ENCODE measurements around the gene TEX19.

Gene TEX19

DNA sequence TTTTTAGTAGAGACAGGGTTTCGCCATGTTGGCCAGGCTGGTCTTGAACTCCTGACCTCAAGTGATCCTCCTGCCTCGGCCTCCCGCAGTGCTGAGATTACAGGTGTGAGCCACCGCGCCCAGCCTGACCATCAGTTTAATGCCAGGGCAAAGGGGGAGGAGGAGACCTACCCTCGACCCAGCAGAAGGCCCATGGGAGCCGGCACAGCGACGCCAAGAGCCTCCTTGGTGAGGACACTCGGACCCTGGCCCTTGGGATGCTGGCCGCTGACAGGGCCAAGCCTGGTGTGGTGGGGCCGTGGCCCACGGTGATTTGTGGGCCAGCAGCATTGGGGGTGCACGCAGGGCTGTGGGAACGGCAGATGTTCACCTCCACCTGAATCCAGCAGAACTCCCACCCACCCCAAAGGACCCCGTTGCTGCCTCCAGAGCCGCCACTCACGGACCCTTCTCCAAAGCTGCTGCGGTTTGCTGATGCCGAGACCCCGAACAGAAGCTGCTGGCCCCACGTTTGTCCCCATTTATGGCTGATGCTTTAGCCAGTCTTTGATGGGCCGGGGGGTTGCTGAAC is 32.5 kb downstream of the TEX19 start:
- TF ChIP-seq, protein P1, sequence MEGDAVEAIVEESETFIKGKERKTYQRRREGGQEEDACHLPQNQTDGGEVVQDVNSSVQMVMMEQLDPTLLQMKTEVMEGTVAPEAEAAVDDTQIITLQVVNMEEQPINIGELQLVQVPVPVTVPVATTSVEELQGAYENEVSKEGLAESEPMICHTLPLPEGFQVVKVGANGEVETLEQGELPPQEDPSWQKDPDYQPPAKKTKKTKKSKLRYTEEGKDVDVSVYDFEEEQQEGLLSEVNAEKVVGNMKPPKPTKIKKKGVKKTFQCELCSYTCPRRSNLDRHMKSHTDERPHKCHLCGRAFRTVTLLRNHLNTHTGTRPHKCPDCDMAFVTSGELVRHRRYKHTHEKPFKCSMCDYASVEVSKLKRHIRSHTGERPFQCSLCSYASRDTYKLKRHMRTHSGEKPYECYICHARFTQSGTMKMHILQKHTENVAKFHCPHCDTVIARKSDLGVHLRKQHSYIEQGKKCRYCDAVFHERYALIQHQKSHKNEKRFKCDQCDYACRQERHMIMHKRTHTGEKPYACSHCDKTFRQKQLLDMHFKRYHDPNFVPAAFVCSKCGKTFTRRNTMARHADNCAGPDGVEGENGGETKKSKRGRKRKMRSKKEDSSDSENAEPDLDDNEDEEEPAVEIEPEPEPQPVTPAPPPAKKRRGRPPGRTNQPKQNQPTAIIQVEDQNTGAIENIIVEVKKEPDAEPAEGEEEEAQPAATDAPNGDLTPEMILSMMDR (IDR thresholded peaks at IDR 0.05; ENCODE audit: extremely low read depth, missing control alignments) = no peak

DNA sequence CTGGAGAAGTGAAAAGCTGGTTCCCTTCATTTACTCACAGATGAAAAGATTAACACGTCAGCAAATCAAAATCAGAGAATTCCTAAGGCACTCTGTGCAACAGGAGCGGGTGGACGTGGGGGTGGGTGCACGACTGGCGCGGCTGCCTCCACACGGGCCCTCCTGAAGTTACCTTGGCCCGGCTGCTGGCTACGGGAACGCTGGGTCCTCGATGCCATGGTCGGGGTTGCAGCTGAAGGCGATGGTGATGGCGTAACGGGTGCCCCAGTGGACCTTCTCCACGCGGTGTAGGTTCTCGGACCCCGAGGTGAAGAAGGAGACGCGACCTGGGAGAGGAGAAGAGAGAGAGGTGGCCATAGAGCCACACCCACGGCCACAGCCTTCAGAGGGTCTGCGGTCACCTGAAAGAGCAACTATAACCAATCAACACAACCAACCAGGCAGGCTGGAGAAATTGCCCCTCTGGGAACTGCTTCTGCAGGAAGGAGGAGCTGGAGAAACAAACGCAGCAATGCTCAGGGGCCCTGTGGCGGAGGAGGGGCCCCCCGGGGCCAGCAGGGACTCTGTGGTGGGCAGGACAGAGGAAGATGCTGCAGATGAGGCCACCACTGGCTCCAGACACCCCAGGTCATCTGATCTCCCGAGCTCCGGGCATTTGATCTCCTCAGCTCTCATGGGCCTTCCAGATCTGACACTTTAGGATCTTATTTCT is 33.3 kb downstream of the TEX19 start:
- no peak for DNase-seq (ENCODE audit: low spot score)
- TF ChIP-seq, protein P1 (IDR thresholded peaks at IDR 0.05; ENCODE audit: extremely low read depth, missing control alignments) = no peak

More for the DNA sequence above, 32.5 kb downstream of the TEX19 start:
- no peak for DNase-seq (ENCODE audit: low spot score)

DNA sequence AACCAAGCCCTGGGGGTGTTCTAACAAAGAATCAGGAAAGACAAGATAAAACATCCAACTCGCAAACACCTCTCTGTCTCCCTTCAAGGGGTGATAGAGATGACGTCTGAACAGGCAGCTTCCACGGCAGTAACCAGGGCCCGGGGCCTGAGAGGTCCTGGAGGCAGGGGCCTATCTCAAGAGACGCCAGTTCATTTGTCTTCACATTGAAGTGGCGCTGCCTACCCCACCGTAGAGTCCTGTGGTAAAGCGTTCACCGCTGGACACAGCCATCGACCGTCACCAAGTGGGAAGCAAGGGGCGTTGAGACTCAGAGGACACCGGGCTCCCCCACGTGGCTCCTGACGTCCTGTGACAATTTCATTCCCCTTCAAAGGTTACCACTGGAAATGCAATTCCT is 33.9 kb downstream of the TEX19 start:
- TF ChIP-seq, protein P1 (IDR thresholded peaks at IDR 0.05; ENCODE audit: extremely low read depth, missing control alignments) = no peak

DNA sequence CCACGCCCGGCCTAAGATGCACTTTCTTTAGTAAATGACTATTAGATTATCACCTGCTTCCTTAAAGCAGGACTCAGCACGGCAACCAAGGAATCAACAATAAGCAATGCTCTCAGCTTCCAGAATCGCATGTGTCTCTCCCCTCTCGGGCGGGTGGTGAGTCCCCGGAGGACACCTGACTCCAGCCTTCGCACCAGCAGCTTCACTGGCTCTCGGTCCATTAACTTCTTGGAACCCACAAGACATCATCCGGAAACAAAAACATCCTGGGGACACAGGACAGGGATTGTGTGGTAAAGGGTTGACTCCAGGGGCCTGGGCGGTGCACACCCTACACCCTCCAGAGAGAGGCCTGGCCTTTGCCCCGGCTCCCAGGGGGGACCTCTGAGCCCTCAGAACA is 35.2 kb downstream of the TEX19 start:
- no peak for DNase-seq (ENCODE audit: low spot score)

More for the DNA sequence above, 33.9 kb downstream of the TEX19 start:
- DNase-seq (ENCODE audit: low spot score) = no peak

DNA sequence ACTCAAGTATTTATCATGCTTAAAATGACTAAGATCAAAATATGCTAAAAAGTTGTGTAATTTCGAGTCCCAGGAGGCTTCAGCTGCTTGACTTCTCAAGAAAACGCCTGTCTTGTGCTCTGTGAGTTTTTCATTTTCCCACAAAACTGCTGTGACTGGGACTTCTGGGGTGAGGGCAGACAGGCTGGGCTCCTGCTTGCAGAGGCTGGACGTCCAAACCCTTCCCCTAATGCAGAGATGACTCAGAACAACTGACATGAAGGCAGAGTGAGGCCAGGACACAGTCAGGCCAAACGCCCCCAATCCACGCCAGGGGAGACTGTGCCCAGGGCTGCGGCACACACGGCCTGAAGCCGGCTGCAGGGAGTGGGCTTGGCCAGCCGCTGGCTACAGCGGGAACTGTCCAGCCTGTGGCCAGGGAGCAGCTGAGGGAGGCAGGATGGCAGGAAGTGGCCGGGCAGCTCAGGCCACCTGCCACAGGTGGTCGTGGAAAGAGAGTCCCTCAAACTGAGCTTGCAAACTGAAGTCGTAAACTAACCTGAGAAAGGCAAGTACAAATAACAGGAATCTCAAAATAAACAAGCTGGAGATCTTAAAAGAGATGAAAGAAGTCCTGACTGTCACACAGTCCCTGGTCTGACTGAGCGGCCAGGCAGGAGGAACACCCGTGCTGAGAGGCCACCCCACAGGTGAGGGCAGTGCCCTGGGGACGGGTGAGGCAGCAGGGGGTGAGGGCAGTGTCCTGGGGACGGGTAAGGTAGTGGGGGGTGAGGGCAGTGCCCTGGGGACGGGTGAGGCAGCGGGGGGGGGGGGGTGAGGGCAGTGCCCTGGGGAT is 37.8 kb downstream of the TEX19 start:
- no peak for DNase-seq (ENCODE audit: low spot score)
- TF ChIP-seq, protein P1 (IDR thresholded peaks at IDR 0.05; ENCODE audit: extremely low read depth, missing control alignments) = no peak

More for the DNA sequence above, 35.2 kb downstream of the TEX19 start:
- TF ChIP-seq, protein P1 (IDR thresholded peaks at IDR 0.05; ENCODE audit: extremely low read depth, missing control alignments) = no peak

DNA sequence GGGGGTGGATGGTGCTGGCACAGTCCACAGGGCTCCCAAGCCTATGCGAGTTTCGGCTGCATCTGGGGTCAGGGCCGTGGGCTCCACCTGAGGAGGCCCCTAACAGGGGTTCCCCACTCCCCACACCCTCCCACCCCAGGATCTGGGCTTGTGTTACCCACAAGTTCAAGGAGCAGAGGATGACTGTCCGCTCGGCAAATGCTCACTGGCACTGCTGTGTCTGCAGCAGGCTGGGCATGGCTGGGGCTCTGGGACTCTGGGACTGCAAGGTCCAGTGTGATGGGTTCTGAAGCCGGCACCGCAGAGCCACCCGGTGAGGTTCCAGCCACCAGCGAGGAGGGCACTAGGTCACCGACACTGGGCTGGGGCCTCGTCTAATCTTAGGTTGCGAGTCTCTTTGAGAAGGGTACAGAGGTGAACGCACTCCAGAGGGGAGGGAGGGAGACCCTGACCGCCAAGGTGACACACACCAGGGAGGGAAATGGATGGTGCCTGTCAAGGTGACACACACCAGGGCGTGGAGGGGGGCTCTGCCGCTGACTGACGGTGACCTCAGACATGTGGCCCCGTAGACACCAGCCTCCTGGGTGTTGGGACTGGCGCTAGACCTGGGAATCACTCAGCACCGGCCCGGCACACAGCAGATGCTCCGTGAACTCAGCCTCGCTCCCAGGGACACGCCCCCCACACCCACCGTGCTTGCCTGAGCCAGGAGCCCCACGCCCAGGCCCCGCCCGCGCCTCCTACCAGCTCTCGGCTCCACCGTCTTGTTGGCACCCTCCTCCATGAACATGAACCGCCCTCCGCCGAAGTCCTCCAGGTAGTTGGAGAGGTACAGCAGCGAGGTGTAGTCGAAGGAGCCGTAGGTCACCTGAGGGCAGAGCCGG is 38.6 kb downstream of the TEX19 start:
- TF ChIP-seq, protein P1 (IDR thresholded peaks at IDR 0.05; ENCODE audit: extremely low read depth, missing control alignments) = no peak
- DNase-seq (ENCODE audit: low spot score) = no peak
